NCI-H128 (cell line): ENCODE data around the gene NONO.
"Not testable (repeated sequence)": the region's sequence is repeated elsewhere in the genome, so short reads cannot be mapped to it uniquely, and the experiment has no call there.

ENCODE experiments used
- DNase-seq: peaks from one replicate; lab custom pipeline; 2025; ENCODE audit not compliant: unreplicated experiment; lab: John Stamatoyannopoulos, UW

NONO gene

GRCh38 chrX:71285929-71286328 is 2.5 kb downstream of the NONO start:
- DNase-seq: no peak

DNA sequence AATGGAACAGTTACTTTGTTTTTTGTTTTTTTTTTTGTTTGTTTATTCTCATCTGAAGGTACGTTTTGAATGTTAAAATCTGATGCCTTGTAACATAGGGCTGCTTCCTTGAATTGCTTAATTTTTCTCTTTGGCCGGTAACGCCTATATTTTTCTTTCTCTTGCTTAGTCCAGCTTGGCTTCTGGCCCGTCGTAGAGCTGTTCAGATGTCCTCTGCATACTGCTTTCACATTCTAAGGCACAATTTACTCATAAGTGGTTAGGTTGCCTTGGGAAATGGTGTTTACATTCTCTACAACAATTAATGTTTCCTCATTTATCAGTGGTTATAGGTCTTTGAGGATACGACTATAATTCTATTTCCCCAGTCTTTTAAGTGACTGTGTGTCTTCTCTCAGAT is 7.9 kb downstream of the NONO start:
- DNase-seq: no peak

DNA sequence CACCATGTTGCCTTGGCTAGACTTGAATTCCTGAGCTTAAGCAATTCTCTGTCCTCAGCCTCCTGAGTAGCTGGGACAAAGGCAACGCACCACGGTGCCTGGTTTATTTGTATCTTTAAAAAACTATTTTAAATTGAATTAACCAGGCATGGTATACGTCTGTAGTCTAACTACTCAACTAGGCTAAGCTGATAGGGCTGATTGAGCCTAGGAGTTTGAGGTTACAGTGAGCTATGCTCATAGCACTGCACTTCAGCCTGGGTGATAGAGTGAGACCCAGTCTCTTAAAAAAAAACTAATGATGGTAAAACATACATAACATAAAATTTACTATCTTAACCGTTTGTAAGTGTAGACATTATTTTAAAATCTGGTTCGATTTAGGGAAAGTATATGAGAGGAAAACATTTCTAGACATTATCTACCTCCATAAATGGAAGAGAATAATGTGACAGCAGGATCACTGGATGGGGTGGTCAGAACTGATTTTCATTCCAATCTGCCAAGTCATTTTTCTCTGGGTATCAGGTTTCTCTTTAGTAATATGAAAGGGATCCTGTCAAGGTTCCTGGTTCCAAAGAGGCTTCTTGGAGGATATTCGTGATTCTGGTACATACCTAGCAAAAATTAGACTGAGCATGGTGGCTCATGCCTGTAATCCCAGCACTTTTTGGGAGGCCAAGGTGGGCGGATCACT is 9.4 kb downstream of the NONO start:
- DNase-seq: no peak

GRCh38 chrX:71296806-71297205 is 13.4 kb downstream of the NONO start:
- DNase-seq: no peak

DNA sequence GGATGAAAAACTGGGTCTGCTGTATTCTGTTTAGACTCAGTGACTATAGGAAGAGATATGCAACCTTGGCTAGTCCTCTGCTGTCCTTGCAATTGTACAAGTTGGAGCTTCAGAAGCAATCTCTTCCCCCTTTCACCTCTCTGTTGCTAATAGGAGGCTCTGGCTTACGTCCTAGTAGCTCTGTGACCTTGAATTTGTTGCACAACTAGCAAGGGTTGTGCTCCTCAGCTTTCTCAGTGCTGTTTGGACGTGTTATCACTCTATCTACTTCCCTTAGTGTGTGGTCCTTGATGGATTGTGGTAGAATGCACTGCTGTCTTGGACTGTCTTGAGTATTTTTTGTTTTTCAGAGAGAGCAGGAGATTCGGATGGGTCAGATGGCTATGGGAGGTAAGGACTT is 14.7 kb downstream of the NONO start:
- DNase-seq: no peak

- not testable (repeated sequence) for DNase-seq
These were observed 16.6 kb downstream of the NONO start for GRCh38 chrX:71300064-71300463.

DNA sequence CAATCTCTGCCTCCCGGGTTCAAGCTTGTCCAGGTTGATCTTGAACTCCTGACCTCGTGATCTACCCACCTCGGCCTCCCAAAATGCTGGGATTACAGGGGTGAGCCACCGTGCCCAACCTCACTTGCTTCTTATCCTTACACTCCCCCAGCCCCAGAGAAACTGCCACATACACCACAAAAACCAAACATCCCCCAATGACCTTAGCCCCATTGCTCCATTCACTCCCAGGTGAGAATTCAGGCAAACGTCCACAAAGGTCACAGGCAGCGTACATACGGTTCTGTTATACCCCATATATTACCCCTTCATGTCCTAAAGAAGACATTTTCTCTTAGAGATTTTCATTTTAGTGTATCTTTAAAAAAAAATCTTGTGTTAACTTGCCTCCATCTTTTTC is 17.1 kb downstream of the NONO start:
- DNase-seq: not testable (repeated sequence)

DNA sequence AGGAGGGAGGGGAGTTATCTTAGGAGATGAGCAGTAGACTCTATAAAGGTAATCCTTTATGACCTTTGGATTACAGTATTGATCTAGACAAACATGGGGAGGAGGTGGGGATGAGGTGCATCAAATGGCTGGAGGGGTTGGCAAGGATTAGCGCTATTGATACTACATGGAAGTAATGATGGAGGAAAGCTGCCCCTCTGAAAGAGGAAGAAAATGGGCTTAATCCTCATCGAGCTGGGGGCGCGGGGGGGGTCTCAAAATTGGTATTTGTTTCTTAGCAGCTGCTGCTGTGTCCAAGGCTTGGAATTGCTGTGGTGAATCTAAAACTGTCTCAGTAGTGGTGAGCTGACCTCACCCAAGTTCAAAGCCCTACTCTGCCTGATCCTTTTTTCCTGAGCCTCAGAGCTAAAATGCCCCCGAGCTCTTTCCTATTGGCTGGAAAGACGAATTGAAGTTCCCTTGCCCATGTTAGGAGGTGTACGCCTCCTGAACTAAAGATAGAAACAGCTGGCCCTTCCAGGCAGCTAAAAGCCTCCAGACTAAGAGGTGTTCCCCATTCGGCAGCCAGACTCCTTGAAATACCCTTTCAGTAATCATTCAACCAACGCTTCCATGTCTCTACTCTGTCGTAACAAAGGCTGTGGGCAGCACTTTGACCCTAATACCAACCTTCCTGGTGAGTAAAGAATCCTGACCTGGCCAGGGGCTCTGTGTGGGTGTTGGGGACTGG is 17.9 kb downstream of the NONO start, which contains the start of gene ITGB1BP2:
TSS of gene ITGB1BP2 (plus strand) at position 556 of the 730 bp plus-strand sequence. CDS start at position 613, 57 bp downstream.
- no peak for DNase-seq

DNA sequence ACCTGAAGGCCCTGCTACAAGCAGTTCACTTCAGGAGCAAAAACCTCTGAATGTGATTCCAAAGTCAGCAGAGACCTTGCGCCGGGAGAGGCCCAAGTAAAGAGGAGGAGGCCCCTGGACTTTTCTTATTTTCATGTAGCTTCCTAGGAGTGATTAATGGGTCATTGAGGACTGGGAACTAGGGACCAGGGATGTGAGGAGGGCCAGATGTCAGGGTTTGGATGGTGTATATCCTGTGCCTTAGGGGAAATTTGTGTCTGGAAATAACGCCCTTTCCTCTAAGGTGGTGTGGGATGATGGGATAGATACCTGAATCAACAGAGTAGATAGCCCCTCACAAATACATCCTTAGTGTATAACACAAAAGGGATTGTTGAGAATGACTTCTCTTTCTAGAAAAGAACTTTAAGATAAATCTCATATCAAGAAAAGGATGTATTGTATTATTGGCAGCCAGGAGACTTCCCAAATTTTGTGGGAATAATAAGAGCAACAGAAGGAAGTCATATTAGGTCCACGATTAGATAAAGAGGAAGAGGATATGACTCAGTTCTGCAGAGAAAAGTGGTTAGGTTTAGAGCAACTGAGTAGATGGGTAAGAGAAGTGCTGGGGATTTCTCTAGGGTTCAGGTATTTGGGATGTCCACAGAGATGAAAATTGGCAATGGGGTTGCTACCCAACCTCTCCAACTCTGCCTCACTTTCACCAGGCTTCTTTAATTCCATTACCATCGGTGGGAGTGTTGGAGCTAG is 19.2 kb downstream of the NONO start:
- no peak for DNase-seq

GRCh38 chrX:71304561-71304960 is 21.1 kb downstream of the NONO start:
- DNase-seq: no peak

GRCh38 chrX:71315917-71316316 is 32.5 kb downstream of the NONO start:
- DNase-seq: no peak

DNA sequence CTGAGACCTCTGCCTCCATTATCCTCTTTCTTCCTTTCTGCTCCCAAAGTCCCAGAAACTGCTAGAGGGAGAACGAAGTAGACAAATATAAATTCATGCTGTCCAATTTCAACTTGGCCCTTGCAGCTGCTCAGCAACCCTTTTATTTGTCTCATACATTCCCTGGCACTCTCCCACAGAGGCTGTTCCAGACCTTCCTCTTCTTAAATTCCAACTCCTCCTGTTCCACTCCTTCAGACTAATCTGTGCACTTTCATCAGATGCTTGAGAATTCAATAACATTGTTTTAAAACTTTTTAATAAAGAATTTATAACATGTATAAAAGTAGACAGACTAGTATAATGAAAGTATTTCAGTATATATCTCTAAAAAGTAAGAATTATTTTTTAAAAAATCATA is 33.5 kb downstream of the NONO start:
- not testable (repeated sequence) for DNase-seq

- no peak for DNase-seq
These were observed 36.7 kb downstream of the NONO start for GRCh38 chrX:71320126-71320525.

DNA sequence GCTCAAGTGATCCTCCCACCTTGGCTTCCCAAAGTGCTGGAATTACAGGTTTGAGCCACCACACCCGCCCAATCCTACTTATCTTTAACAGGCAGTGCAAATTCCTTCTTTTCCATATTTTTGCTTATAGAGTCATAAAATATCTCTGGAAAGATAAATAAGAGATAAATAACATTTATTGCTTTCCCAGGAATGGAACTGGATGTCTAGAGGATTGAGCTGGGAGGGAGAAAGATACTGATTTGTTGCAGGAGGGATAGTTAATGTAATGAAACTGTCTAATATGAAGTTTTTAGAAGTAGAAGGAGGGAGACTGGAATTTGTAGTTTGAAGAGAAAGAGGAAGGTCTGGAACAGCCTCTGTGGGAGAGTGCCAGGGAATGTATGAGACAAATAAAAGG is 38.3 kb downstream of the NONO start:
- DNase-seq: no peak

GRCh38 chrX:71324452-71324851 is 41.0 kb downstream of the NONO start:
- DNase-seq: not testable (repeated sequence)

DNA sequence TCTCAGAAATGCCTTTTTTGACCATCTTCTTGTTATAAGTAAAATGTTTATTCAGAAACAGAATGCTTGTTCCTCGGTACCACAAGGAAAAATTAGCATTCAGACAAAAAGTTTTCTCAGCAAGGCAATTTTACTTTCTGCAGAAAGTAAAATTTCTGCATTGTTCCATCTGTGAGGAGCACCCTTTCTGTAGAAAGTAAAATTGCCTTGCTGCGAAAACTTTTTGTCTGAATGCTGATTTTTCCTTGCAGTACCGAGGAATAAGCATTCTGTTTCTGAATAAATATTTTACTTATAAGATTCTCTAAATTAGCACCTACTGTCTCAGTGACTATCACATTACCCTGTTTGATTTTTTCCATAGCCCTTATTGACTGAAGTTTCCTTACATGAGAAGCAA is 43.0 kb downstream of the NONO start:
- DNase-seq: no peak

DNA sequence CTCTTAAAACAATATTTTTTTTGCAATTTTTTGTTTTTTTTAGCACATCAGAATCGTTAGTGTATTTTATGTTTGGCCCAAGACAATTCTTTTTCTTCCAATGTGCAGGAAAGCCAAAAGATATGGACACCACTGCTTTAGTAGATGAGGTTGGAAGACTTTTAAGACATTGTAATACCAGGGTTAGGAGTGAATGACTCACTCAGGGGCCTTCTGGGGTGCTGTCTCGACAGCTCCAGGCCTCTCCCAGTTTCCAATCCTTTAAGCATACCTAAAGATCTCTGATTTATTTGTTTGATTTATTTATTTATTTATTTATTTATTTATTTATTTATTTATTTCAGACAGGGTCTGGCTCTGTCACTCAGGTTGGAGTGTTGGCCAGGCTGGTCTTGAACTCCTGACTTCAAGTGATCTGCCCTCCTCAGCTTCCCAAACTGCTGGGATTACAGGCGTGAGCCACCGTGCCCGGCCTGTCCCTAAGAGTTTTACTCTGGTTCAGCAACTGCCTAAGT is 65.8 kb downstream of the NONO start:
- not testable (repeated sequence) for DNase-seq

DNA sequence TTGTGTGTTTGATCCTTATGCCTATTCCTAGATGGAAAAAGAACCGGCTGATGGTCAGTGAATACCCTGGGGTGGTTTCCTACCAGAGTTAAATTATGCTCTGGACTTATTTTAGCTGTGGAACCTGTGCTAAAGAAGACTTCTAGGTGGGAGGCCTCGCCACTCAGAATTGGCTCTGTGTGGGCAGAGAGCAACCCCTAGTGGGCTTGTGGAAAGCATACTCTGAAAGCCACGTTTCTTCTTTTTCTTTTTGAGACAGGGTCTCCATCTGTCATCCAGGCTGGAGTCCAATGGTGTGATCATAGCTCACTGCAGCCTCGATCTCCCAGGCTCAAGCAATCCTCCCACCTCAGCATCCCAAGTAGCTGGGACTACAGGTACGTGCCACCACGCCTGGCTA is 66.4 kb downstream of the NONO start:
- DNase-seq: not testable (repeated sequence)
